ENCODE data around the gene TTLL3.

TTLL3 gene

GRCh38 chr3:9806688-9807589 lies 3.1 kb upstream of the TTLL3 start:
- DNase-seq (ENCODE audit: low spot score), result no peak

- DNase-seq (ENCODE audit: low spot score), result no peak
Observed at GRCh38 chr3:9807981-9808344, 2.1 kb upstream of the TTLL3 start.

DNA sequence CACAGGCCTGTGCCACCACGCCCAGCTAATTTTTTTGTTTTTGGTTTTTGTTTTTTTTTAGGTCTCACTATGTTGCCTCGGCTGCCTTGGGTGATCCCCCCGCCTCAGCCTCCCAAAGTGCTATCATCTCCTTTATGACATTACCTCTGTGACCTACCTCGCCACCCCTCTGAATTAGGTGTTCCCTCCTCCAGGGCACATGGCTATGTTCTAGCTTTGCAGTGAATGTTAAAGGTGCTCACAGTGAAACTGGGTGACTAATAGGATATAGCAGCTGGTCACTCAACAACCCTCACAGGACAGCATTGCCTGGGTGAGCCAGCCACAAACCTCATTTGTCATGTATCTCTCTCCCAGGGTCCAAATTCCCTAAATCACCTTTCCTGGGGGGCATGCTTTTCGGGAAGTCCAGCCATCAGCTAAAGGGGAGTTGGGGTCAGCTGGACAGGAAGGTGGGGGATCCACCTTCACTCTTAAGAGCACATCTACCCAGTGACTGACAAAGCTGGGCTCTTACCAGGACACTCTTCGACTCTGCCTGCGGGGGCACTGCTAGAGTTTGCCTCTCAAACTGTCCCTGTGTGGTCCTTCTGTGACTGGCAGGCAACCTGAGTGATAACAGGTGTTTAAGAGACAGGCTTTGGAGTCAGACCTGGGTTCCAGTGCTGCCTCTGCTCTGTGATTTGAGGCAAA lies 1.6 kb upstream of the TTLL3 start:
- DNase-seq (ENCODE audit: low spot score), result peak; percentile 62

GRCh38 chr3:9809239-9809614 lies 835 bp upstream of the TTLL3 start:
- DNase-seq (ENCODE audit: low spot score), result no peak

- DNase-seq (ENCODE audit: low spot score), result no peak
Observed at GRCh38 chr3:9810433-9810770, 340 bp downstream of the TTLL3 start.

GRCh38 chr3:9810846-9811245 lies 784 bp downstream of the TTLL3 start:
- DNase-seq (ENCODE audit: low spot score), result no peak

DNA sequence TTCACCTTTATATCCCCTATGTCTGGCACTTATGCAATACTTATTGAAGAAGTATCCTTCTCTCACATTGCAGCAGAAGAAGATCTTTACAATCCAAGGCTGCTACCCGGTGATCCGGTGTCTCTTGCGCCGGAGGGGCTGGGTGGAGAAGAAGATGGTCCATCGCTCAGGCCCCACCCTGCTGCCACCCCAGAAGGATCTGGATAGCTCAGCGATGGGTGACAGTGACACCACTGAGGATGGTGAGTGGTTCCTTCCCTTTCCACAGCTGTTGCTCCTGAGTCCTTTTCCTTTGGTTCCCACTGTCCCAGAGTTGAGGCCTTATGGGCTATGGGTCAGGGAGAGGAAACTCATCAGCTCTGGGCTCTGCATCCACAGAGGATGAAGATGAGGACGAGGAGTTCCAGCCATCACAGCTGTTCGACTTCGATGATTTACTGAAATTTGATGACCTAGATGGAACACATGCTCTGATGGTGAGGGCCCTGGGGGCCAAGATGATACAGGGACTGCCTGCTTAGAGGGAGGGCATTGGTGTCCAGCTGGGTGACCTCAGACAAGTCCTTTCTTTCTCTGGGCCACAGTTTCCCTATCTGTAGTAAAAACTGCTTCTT lies 2.9 kb downstream of the TTLL3 start:
- no peak for DNase-seq (ENCODE audit: low spot score)

GRCh38 chr3:9815986-9816385 lies 5.9 kb downstream of the TTLL3 start:
- no peak for DNase-seq (ENCODE audit: low spot score)

DNA sequence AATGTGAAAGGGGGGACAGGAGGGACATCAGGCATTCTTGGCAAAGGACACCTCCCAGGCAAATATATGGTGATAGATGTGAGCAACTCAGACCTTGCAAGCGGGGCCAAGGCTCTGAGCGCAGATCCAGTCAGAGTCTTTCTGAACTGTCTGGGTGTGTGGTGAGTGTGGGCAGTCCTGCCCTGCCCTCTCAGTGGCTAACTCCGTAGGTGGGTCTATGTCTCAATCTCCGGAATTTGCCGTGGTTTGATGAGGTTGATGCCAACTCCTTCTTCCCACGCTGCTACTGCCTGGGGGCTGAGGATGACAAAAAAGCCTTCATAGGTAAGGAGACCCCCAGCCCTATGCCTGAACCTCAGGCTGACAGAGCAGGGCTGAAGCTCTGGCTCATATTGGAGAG lies 7.4 kb downstream of the TTLL3 start:
- no peak for DNase-seq (ENCODE audit: low spot score)

DNA sequence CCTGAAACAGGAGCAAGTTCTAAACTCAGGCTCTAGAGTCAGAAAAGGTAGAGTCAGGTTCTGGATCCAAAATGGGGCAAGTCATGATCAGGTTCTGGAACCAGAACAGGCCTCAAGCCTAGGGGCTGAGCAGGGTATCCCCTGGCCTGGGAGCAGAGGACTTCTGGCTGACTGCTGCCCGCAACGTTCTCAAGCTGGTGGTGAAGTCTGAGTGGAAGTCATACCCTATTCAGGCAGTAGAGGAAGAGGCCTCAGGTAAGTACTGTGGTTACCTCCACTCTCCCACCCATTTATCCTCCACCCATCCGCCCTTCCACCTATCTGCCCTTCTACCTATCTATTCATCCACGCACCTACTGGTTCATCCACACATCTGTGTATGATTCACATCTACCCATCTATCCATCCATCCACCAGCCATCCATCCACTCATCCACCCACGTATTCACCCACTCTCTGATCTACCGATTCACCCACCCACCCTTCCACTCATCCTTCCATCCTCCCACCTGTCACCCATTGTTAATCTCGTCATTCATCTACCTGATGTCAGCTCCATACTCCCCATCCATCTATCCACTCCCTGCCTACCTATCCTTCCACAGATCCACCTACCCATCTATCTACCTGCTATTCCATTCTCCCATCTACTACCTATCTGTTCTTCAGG lies 8.7 kb downstream of the TTLL3 start:
- no peak for DNase-seq (ENCODE audit: low spot score)

- no peak for DNase-seq (ENCODE audit: low spot score)
Observed at GRCh38 chr3:9820543-9820942, 10.5 kb downstream of the TTLL3 start.

DNA sequence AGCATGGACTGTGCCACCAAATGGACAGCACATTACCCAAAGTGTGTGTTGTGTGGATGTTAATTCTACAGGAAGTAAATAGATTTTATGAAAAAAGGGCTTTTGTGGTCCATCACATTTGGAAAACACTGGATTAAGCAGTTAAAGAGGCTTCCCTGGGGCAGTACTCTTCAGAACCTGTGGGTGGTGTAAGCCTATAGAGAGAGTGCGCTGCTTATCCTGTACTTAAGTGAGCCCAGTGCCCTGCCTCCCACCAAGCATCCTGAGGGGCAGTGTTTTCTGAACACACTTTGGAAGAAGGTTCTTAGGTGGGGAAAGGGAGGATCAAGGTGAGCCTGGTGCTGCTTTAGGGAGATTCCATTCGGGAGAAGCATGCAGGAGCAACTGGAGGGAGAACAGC lies 10.9 kb downstream of the TTLL3 start:
- DNase-seq (ENCODE audit: low spot score), result no peak

- no peak for DNase-seq (ENCODE audit: low spot score)
Observed at GRCh38 chr3:9825451-9826040, 15.5 kb downstream of the TTLL3 start.

GRCh38 chr3:9826815-9827573 lies 16.9 kb downstream of the TTLL3 start:
- DNase-seq (ENCODE audit: low spot score), result no peak

DNA sequence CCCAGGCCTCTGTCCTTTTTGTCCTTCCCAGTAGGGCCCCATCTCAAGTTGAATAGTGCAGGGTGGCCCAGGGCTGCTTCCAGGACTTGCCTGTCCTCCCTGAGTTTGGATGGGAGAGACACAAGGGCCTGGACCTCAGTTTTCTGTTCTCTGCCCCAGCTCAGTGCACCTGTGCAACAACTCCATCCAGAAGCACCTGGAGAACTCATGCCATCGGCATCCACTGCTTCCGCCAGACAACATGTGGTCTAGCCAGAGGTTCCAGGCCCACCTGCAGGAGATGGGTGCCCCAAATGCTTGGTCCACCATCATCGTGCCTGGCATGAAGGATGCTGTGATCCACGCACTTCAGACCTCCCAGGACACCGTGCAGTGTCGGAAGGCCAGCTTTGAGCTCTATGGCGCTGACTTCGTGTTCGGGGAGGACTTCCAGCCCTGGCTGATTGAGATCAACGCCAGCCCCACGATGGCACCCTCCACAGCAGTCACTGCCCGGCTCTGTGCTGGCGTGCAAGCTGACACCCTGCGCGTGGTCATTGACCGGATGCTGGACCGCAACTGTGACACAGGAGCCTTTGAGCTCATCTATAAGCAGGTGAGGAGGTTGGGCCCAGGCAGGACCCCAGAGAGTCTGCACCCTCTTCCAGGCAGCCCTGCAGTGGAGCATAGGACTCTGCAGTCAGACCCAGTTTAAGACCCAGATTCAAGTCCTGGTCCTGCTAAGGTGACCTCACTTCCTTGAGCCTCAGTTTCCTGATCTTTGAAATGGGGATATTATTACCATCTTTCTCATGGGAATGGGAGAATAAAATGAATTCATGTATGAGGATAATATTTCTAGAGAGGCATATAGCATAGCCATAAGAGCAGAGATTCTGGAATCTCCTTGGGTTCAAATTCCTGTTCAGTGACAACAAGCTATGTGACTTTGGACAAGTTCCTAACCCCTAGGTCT lies 19.0 kb downstream of the TTLL3 start:
- DNase-seq (ENCODE audit: low spot score), result no peak

GRCh38 chr3:9831253-9831652 lies 21.2 kb downstream of the TTLL3 start:
- DNase-seq (ENCODE audit: low spot score), result no peak

GRCh38 chr3:9833078-9833477 lies 23.0 kb downstream of the TTLL3 start:
- DNase-seq (ENCODE audit: low spot score), result no peak

- DNase-seq (ENCODE audit: low spot score), result no peak
Observed at GRCh38 chr3:9834520-9835380, 24.7 kb downstream of the TTLL3 start.

Data from CD4-positive, alpha-beta T cell treated with Interleukin-2 at 100 ng/mL for 4 hours (primary cell).